Activated CD4-positive, alpha-beta T cell treated with anti-CD3 and anti-CD28 coated beads, Interleukin-2, amount 50 U/mL, for 1 hour (primary cell): ENCODE results near the gene LSMEM2.
A peak's percentile ranks its signal among the peaks of the same experiment; 100 is the strongest.
"Not testable (repeated sequence)": the region's sequence is repeated elsewhere in the genome, so short reads cannot be mapped to it uniquely, and the experiment has no call there.

Experiments used
- DNase-seq: peaks from one replicate; pipeline ENCODE4 v3.0.0-alpha.2; 2020

Gene LSMEM2

GRCh38 chr3:50246517-50246954 is 32.4 kb upstream of the LSMEM2 start:
- peak; percentile 74 for DNase-seq

- DNase-seq: no peak
Observed at GRCh38 chr3:50248387-50248786, 30.5 kb upstream of the LSMEM2 start.

- no peak for DNase-seq
Observed at GRCh38 chr3:50249457-50249856, 29.4 kb upstream of the LSMEM2 start.

- no peak for DNase-seq
Observed at GRCh38 chr3:50250514-50250913, 28.4 kb upstream of the LSMEM2 start.

GRCh38 chr3:50251220-50251619 is 27.7 kb upstream of the LSMEM2 start:
- DNase-seq: no peak

- no peak for DNase-seq
Observed at GRCh38 chr3:50254577-50255250, 24.2 kb upstream of the LSMEM2 start.

GRCh38 chr3:50255251-50255615 is 23.7 kb upstream of the LSMEM2 start:
- DNase-seq: no peak

GRCh38 chr3:50256978-50257890 is 21.7 kb upstream of the LSMEM2 start:
- DNase-seq: no peak

- DNase-seq: no peak
Observed at GRCh38 chr3:50258029-50258680, 20.7 kb upstream of the LSMEM2 start.

- no peak for DNase-seq
Observed at GRCh38 chr3:50258979-50259378, 19.9 kb upstream of the LSMEM2 start.

GRCh38 chr3:50259432-50260026 is 19.4 kb upstream of the LSMEM2 start:
- no peak for DNase-seq

- DNase-seq: peak; percentile 74
Observed at GRCh38 chr3:50260027-50260941, 18.6 kb upstream of the LSMEM2 start.

GRCh38 chr3:50260942-50261441 is 17.9 kb upstream of the LSMEM2 start:
- no peak for DNase-seq

GRCh38 chr3:50261505-50261904 is 17.4 kb upstream of the LSMEM2 start:
- DNase-seq: no peak

GRCh38 chr3:50262200-50262599 is 16.7 kb upstream of the LSMEM2 start:
- not testable (repeated sequence) for DNase-seq

- no peak for DNase-seq
Observed at GRCh38 chr3:50262778-50263177, 16.1 kb upstream of the LSMEM2 start.

- DNase-seq: no peak
Observed at GRCh38 chr3:50263478-50264382, 15.2 kb upstream of the LSMEM2 start.

GRCh38 chr3:50264383-50264963 is 14.4 kb upstream of the LSMEM2 start:
- DNase-seq: no peak

GRCh38 chr3:50264964-50265485 is 13.9 kb upstream of the LSMEM2 start:
- no peak for DNase-seq

- no peak for DNase-seq
Observed at GRCh38 chr3:50265571-50265970, 13.3 kb upstream of the LSMEM2 start.
